Chondrocyte (in vitro differentiated cells): ENCODE measurements around the gene SULT1C4. TPM values are rescaled to one million over a fixed set of nuclear protein-coding genes. Genes with fewer than 3 reads are reported as not detected.

Experiments used
- DNase-seq: peaks from one replicate; pipeline ENCODE4 v3.0.0; 2021; ENCODE audit warnings: mixed read lengths, low spot score
- H3K27ac Mint-ChIP-seq: one replicate; pipeline ENCODE4 v1.8.0; 2021; ENCODE audit warnings: mild to moderate bottlenecking, moderate library complexity, mixed read lengths; ENCODE audit not compliant: unreplicated experiment
- H3K27me3 Mint-ChIP-seq: 2 replicates; pipeline ENCODE4 v1.8.0; 2021; ENCODE audit warnings: low read depth, mixed read lengths
- H3K36me3 Mint-ChIP-seq: 2 replicates; pipeline ENCODE4 v1.8.0; 2021; ENCODE audit warnings: low read depth, mixed read lengths
- H3K4me1 Mint-ChIP-seq: 2 replicates; pipeline ENCODE4 v1.8.0; 2021; ENCODE audit warnings: low read depth, mild to moderate bottlenecking, mixed read lengths
- H3K4me3 Mint-ChIP-seq: one replicate; pipeline ENCODE4 v1.8.0; 2021; ENCODE audit warnings: mild to moderate bottlenecking, moderate library complexity, mixed read lengths; ENCODE audit not compliant: unreplicated experiment
- H3K9me3 Mint-ChIP-seq: 2 replicates; pipeline ENCODE4 v1.8.0; 2021; ENCODE audit warnings: low read depth, mixed read lengths
- CTCF ChIP-seq: fragments of 200-600 bp; sonication (generic); IDR thresholded peaks from 2 replicates; pipeline ENCODE4 v1.5.0; 2021; ENCODE audit warnings: antibody characterized with exemption, mild to moderate bottlenecking, moderate library complexity
- total RNA-seq: library from RNA; stranded (reverse); gene quantifications from 3 replicates; pipeline ENCODE4 v1.2.1, GENCODE V29; 2021

Gene SULT1C4
- total RNA-seq, 1 donor from 2014 or later: 0.60 TPM

DNA sequence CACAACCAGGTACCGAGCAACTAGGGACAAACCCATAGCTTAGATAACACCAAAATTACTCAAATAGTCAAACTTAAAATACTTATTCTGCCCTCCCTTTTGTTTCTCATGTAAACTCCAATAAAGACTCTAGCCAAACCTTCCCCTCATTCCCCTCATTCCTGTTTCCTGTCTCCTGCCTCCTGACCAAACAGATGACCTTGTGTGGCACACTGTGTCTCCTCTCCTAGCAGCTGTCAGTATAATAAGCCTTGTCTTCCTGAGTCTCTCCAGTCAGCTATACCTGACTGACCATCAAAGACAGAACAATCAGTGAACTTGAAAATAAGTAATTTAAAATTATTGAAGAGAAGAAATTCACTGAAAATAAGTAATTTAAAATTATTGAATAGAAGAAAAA, 14.3 kb downstream of the SULT1C4 start:
- no peak for TF ChIP-seq CTCF
- H3K36me3 Mint-ChIP-seq: peaks cover 9% of the 10 kb centered on the region
- H3K4me1 Mint-ChIP-seq: peaks cover 3% of the 10 kb centered on the region
- H3K9me3 Mint-ChIP-seq: peaks cover 20% of the 10 kb centered on the region
- no peak for DNase-seq
- no peaks in the 10 kb centered on the region for H3K27me3 Mint-ChIP-seq
- no peak overlapping the region for H3K27ac Mint-ChIP-seq
- H3K4me3 Mint-ChIP-seq: no peak overlapping the region

GRCh38 chr2:108393197-108393596, 15.4 kb downstream of the SULT1C4 start:
- H3K4me1 Mint-ChIP-seq: peaks cover 3% of the 10 kb centered on the region
- H3K4me3 Mint-ChIP-seq: no peak overlapping the region
- TF ChIP-seq CTCF: no peak
- H3K9me3 Mint-ChIP-seq: peaks cover 21% of the 10 kb centered on the region
- peaks cover 9% of the 10 kb centered on the region for H3K36me3 Mint-ChIP-seq
- H3K27me3 Mint-ChIP-seq: no peaks in the 10 kb centered on the region
- H3K27ac Mint-ChIP-seq: no peak overlapping the region
- no peak for DNase-seq

DNA sequence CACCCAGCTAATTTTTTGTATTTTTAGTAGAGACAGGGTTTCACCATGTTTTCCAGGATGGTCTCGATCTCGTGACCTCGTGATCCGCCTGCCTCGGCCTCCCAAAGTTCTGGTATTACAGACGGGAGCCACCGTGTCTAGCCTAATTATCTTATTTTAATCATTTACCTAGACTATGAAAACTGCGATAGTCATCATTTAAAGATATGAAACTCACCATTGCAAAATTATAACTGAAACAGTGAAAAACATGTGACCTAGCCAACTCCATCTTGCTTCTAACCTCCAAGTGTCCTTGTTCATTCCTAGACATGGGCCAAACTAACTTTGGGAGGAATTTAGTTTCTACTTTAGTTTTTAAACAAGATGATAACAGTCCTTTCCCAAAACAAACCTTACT, 17.4 kb downstream of the SULT1C4 start:
- no peak overlapping the region for H3K27ac Mint-ChIP-seq
- H3K9me3 Mint-ChIP-seq: peaks cover 38% of the 10 kb centered on the region
- H3K4me3 Mint-ChIP-seq: no peak overlapping the region
- no peak for TF ChIP-seq CTCF
- peaks cover 3% of the 10 kb centered on the region for H3K4me1 Mint-ChIP-seq
- H3K27me3 Mint-ChIP-seq: no peaks in the 10 kb centered on the region
- DNase-seq: no peak
- peaks cover 11% of the 10 kb centered on the region for H3K36me3 Mint-ChIP-seq

DNA sequence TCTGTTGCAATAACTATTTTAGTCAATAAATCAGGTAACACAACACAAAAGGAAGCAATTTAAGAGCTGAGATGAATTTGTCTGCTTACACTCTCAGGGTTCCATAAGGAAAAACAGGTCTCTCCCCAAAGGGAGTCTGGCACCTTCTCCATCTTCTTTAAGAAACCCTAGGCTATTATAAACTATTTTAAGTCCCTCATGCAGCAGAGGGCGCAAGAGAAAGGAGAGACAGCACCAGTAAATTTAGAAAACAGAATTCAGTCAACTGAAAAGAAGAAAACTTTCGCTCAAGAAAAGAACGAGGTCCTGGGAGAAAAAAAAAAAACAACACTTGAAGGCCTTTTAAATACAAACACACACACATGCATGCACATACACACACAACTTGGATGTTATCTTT, 19.1 kb downstream of the SULT1C4 start:
- H3K4me3 Mint-ChIP-seq: no peak overlapping the region
- H3K36me3 Mint-ChIP-seq: peaks cover 11% of the 10 kb centered on the region
- H3K4me1 Mint-ChIP-seq: peaks cover 3% of the 10 kb centered on the region
- H3K27me3 Mint-ChIP-seq: peaks cover 3% of the 10 kb centered on the region
- peak; percentile 72 for TF ChIP-seq CTCF
- H3K27ac Mint-ChIP-seq: no peak overlapping the region
- DNase-seq: no peak
- peaks cover 33% of the 10 kb centered on the region for H3K9me3 Mint-ChIP-seq

DNA sequence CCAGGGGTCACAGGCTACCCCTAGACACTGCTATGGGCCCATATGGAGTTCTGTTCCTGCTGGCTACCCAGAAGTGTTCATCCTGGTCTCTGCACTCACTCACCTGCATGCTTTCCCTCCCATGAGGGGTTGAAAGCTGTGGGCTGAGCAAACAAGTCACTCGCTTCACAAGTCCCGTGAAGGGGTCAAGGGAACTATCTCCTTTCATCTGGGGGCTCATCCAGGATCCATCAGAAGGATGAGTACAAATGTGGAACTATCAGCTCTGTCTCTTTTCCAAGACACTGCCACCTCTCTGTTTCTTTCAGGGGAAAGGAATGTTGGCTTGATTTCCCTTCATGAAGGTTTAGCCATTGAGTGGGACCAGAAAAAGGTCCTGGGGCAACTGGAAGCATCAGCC, 21.7 kb downstream of the SULT1C4 start:
- no peak for DNase-seq
- no peak overlapping the region for H3K4me3 Mint-ChIP-seq
- H3K9me3 Mint-ChIP-seq: peaks cover 21% of the 10 kb centered on the region
- peaks cover 5% of the 10 kb centered on the region for H3K27me3 Mint-ChIP-seq
- no peak for TF ChIP-seq CTCF
- H3K4me1 Mint-ChIP-seq: peaks cover 13% of the 10 kb centered on the region
- peaks cover 4% of the 10 kb centered on the region for H3K36me3 Mint-ChIP-seq
- no peak overlapping the region for H3K27ac Mint-ChIP-seq
